Activated B cell treated with CpG ODN at 0.5 μM for 24 hours (primary cell): ENCODE data around the gene OTUD4. TPM values are rescaled to one million over a fixed set of nuclear protein-coding genes. Genes with fewer than 3 reads are reported as not detected.
"Not testable (repeated sequence)": the region's sequence is repeated elsewhere in the genome, so short reads cannot be mapped to it uniquely, and the experiment has no call there.

ENCODE experiments used
- ATAC-seq: fragments of 200-7000 bp; cut with Tn5 transposase; one replicate; pipeline ENCODE4 v1.10.0; 2021; ENCODE audit warnings: low read depth, mild to moderate bottlenecking, moderate library complexity
- CTCF ChIA-PET: fragments of 350-600 bp; sonication (Branson Sonifier 250); formaldehyde crosslinking; loops from one replicate; lab custom pipeline; 2021; ENCODE audit warnings: antibody characterized with exemption; lab: Charles Lee
- POLR2A ChIA-PET: fragments of 350-600 bp; sonication (Branson Sonifier 250); formaldehyde crosslinking; loops from one replicate; lab custom pipeline; 2021; ENCODE audit warnings: antibody characterized with exemption; lab: Charles Lee
- DNase-seq: peaks from one replicate; pipeline ENCODE4 v3.0.0; 2022
- H3K27ac Mint-ChIP-seq: one replicate; pipeline ENCODE4 v1.8.0; 2020; ENCODE audit warnings: mixed read lengths
- H3K27me3 Mint-ChIP-seq: one replicate; pipeline ENCODE4 v1.8.0; 2021; ENCODE audit warnings: mixed read lengths
- H3K36me3 Mint-ChIP-seq: one replicate; pipeline ENCODE4 v1.8.0; 2021; ENCODE audit warnings: low read depth, mixed read lengths
- H3K4me1 Mint-ChIP-seq: one replicate; pipeline ENCODE4 v1.8.0; 2021; ENCODE audit warnings: mixed read lengths
- H3K4me3 Mint-ChIP-seq: one replicate; pipeline ENCODE4 v1.8.0; 2020; ENCODE audit warnings: mild to moderate bottlenecking, mixed read lengths
- H3K9me3 Mint-ChIP-seq: one replicate; pipeline ENCODE4 v1.8.0; 2020; ENCODE audit warnings: mixed read lengths
- CTCF ChIP-seq: fragments of 200-600 bp; IDR thresholded peaks from one replicate; pipeline ENCODE4 v1.8.0; 2022; ENCODE audit warnings: antibody characterized with exemption, mild to moderate bottlenecking
- intact Hi-C: fragments of 100-400 bp; cut with micrococcal nuclease; formaldehyde crosslinking; loops from one replicate; pipeline ENCODE4 v1.15.1; 2024
- total RNA-seq: library from RNA; stranded (reverse); gene quantifications from 2 replicates; pipeline ENCODE4 v1.2.3, GENCODE V29; 2022

Gene OTUD4
- total RNA-seq = 45.2 and 47.3 TPM in 2 replicates

- ChIA-PET CTCF (interaction anchor here (0.9 kb wide), 2 partner anchors 34 to 436 kb away, joined by 3 read pairs; no protein-coding TSS in a partner anchor), POLR2A (interaction anchor here (0.8 to 3.7 kb wide), 4 partner anchors 14 to 439 kb away, joined by 5 to 37 read pairs (median 8); partner anchors contain the start of genes ABCE1, ANAPC10 and MMAA)
- Mint-ChIP-seq H3K9me3 (no peaks in the 10 kb centered on the region), H3K36me3 (peaks cover 5% of the 10 kb centered on the region), H3K4me1 (peaks cover 30% of the 10 kb centered on the region), H3K4me3 (peak within 1 kb of the TSS; percentile 89), H3K27me3 (no peaks in the 10 kb centered on the region), H3K27ac (peak within 1 kb of the TSS; percentile 93)
- TF ChIP-seq CTCF = no peak
- ATAC-seq = peak; percentile 81
- peak; percentile 91 for DNase-seq
- intact Hi-C loops = loop anchor here (1.0 to 5.0 kb wide), 7 partner anchors 15 to 1667 kb away; partner anchors contain the start of genes ABCE1, ANAPC10, MMAA and SMAD1
Measured at GRCh38 chr4:145180298-145181090, at the start of gene OTUD4. Gene OTUD4, minus strand, starts transcription at chr4:145180589. Its CDS starts 616 bp downstream, at chr4:145179973.

GRCh38 chr4:145223228-145223627, 42.8 kb upstream of the OTUD4 start:
- H3K4me3 Mint-ChIP-seq, intact Hi-C loops, H3K4me1 Mint-ChIP-seq, H3K27me3 Mint-ChIP-seq, H3K36me3 Mint-ChIP-seq, H3K27ac Mint-ChIP-seq, H3K9me3 Mint-ChIP-seq, CTCF ChIA-PET, DNase-seq, POLR2A ChIA-PET, ATAC-seq: not testable (repeated sequence)

GRCh38 chr4:145221529-145221928, 41.1 kb upstream of the OTUD4 start:
- H3K27me3 Mint-ChIP-seq, H3K27ac Mint-ChIP-seq, H3K4me3 Mint-ChIP-seq, DNase-seq, H3K4me1 Mint-ChIP-seq, ATAC-seq, intact Hi-C loops, POLR2A ChIA-PET, CTCF ChIA-PET, H3K36me3 Mint-ChIP-seq, H3K9me3 Mint-ChIP-seq: not testable (repeated sequence)

GRCh38 chr4:145219090-145219489, 38.7 kb upstream of the OTUD4 start:
- DNase-seq (no peak), ATAC-seq (no peak)
- Mint-ChIP-seq H3K27ac (no peak overlapping the region), H3K4me1 (no peaks in the 10 kb centered on the region), H3K36me3 (no peaks in the 10 kb centered on the region), H3K9me3 (peaks cover 2% of the 10 kb centered on the region), H3K27me3 (no peaks in the 10 kb centered on the region), H3K4me3 (no peak overlapping the region)
- CTCF ChIA-PET = interaction anchor here (0.9 kb wide), 1 partner anchor 17 kb away, joined by 3 read pairs; no protein-coding TSS in a partner anchor
- POLR2A ChIA-PET = no interaction called here
- intact Hi-C loops = no loop called here
- no peak for TF ChIP-seq CTCF

- Mint-ChIP-seq H3K36me3 (no peaks in the 10 kb centered on the region), H3K4me1 (no peaks in the 10 kb centered on the region), H3K4me3 (no peak overlapping the region), H3K27me3 (no peaks in the 10 kb centered on the region), H3K9me3 (no peaks in the 10 kb centered on the region), H3K27ac (no peak overlapping the region)
- intact Hi-C loops = no loop called here
- POLR2A ChIA-PET = no interaction called here
- CTCF ChIA-PET = interaction anchor here (0.9 to 2.1 kb wide), 2 partner anchors 16 to 18 kb away, joined by 3 to 4 read pairs; no protein-coding TSS in a partner anchor
- ATAC-seq (no peak), DNase-seq (no peak)
- TF ChIP-seq CTCF = no peak
Measured at GRCh38 chr4:145218251-145218650, 37.9 kb upstream of the OTUD4 start.

GRCh38 chr4:145217349-145217748, 37.0 kb upstream of the OTUD4 start:
- DNase-seq (no peak), ATAC-seq (no peak)
- no peaks in the 10 kb centered on the region for H3K36me3 Mint-ChIP-seq
- H3K27ac Mint-ChIP-seq = no peak overlapping the region
- no peaks in the 10 kb centered on the region for H3K27me3 Mint-ChIP-seq
- POLR2A ChIA-PET = no interaction called here
- no peak for TF ChIP-seq CTCF
- no peak overlapping the region for H3K4me3 Mint-ChIP-seq
- H3K9me3 Mint-ChIP-seq = no peaks in the 10 kb centered on the region
- no peaks in the 10 kb centered on the region for H3K4me1 Mint-ChIP-seq
- intact Hi-C loops = no loop called here
- CTCF ChIA-PET = interaction anchor here (2.1 kb wide), 1 partner anchor 17 kb away, joined by 4 read pairs; no protein-coding TSS in a partner anchor
